Stomach (tissue), 4 donors: Measurements from ENCODE around the gene CCR5AS.

Source experiments
- CTCF ChIP-seq, 7 experiments: fragments of 450-650 bp in 4 of 7; fragments of 200-600 bp in 3 of 7; sonication (generic) in 3 of 7; IDR thresholded peaks; one replicate each; pipeline ENCODE4 v1.5.1; 2016 to 2019; ENCODE audit warnings: antibody characterized with exemption in 7 of 7, control low read depth in 2 of 7, mild to moderate bottlenecking in 1 of 7
- EP300 ChIP-seq: sonication (generic); formaldehyde crosslinking; IDR thresholded peaks from one replicate; pipeline ENCODE4 v1.6.1; 2017; ENCODE audit warnings: antibody characterized with exemption
- POLR2A ChIP-seq, 4 donors: fragments of 450-650 bp; IDR thresholded peaks; one replicate each; pipeline ENCODE4 v1.6.1; 2016; ENCODE audit warnings: antibody characterized with exemption in 4 of 4, control low read depth in 2 of 4, mild to moderate bottlenecking in 1 of 4, moderate library complexity in 1 of 4
- POLR2AphosphoS5 ChIP-seq, 3 donors: sonication (generic); formaldehyde crosslinking; IDR thresholded peaks; one replicate each; pipeline ENCODE4 v1.6.1; 2016; ENCODE audit warnings: antibody characterized with exemption in 3 of 3

DNA sequence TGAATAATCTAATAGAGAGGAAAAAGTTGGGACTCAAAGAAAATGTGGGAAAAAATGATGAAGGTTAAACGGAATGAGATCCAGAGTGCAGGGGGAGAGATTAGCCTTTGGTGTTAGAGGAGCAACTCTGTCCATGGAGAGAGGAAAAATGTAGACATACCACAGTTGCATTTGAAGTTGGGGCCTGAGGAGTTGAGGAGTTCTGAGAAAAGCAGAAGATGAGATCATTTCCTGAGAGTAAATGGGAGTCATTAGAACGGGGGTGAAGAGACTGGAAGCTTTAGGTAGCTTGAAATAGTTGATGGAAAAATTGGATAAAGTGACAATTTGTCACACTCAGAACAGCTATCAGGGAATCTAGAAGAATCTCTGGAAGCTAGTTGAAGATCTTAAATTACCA, 7.3 kb downstream of the CCR5AS start:
- TF ChIP-seq CTCF (IDR thresholded peaks at IDR 0.05) (no peak), POLR2AphosphoS5 (IDR thresholded peaks at IDR 0.05) (no peak), POLR2A (IDR thresholded peaks at IDR 0.05) (no peak), EP300 (no peak)
